Measurements from ENCODE around the gene ALPG.
"Not testable (repeated sequence)": the region's sequence is repeated elsewhere in the genome, so short reads cannot be mapped to it uniquely, and the experiment has no call there.

Gene ALPG

GRCh38 chr2:232420463-232421188 is 14.0 kb downstream of the ALPG start:
- DNase-seq = no peak

- no peak for DNase-seq
Measured at GRCh38 chr2:232421189-232421785, 14.6 kb downstream of the ALPG start.

GRCh38 chr2:232422051-232422450 is 15.4 kb downstream of the ALPG start:
- DNase-seq = no peak

- DNase-seq = not testable (repeated sequence)
Measured at GRCh38 chr2:232422996-232423395, 16.4 kb downstream of the ALPG start.

- not testable (repeated sequence) for DNase-seq
Measured at GRCh38 chr2:232423407-232423806, 16.8 kb downstream of the ALPG start.

- DNase-seq = no peak
Measured at GRCh38 chr2:232431705-232432590, 25.3 kb downstream of the ALPG start.

GRCh38 chr2:232432598-232433184 is 26.0 kb downstream of the ALPG start:
- no peak for DNase-seq

- DNase-seq = not testable (repeated sequence)
Measured at GRCh38 chr2:232433622-232434021, 27.0 kb downstream of the ALPG start.

- DNase-seq = no peak
Measured at GRCh38 chr2:232434091-232434490, 27.4 kb downstream of the ALPG start.

GRCh38 chr2:232434563-232435374 is 28.1 kb downstream of the ALPG start:
- DNase-seq = no peak

GRCh38 chr2:232435375-232435648 is 28.7 kb downstream of the ALPG start:
- DNase-seq = no peak

- no peak for DNase-seq
Measured at GRCh38 chr2:232435805-232436204, 29.2 kb downstream of the ALPG start.

- DNase-seq = no peak
Measured at GRCh38 chr2:232436381-232437194, 29.9 kb downstream of the ALPG start.

GRCh38 chr2:232437195-232437571 is 30.5 kb downstream of the ALPG start:
- no peak for DNase-seq

GRCh38 chr2:232438091-232438490 is 31.4 kb downstream of the ALPG start:
- DNase-seq = no peak

GRCh38 chr2:232438951-232439757 is 32.5 kb downstream of the ALPG start:
- DNase-seq = no peak

- no peak for DNase-seq
Measured at GRCh38 chr2:232439758-232440135, 33.1 kb downstream of the ALPG start.

GRCh38 chr2:232440220-232441018 is 33.8 kb downstream of the ALPG start:
- peak; percentile 72 for DNase-seq

- no peak for DNase-seq
Measured at GRCh38 chr2:232441147-232441651, 34.6 kb downstream of the ALPG start.

GRCh38 chr2:232441922-232442321 is 35.3 kb downstream of the ALPG start:
- not testable (repeated sequence) for DNase-seq

Data from NCI-H1694 (cell line).